Hepatocyte (in vitro differentiated cells): Measurements from ENCODE around the gene MCOLN2.

Experiments used
- EZH2 ChIP-seq: fragments of 200-600 bp; sonication (generic); IDR thresholded peaks from 2 replicates; pipeline ENCODE4 v1.6.1; 2016; ENCODE audit warnings: antibody characterized with exemption, mild to moderate bottlenecking, borderline replicate concordance
- EZH2phosphoT487 ChIP-seq: fragments of 200-600 bp; sonication (generic); IDR thresholded peaks from one replicate; pipeline ENCODE4 v1.6.1; 2018; ENCODE audit warnings: antibody characterized with exemption, mild to moderate bottlenecking, low read depth, moderate library complexity; ENCODE audit not compliant: unreplicated experiment, severe bottlenecking
- TF ChIP-seq, protein P1 (sequence below): fragments of 200-600 bp; sonication (generic); IDR thresholded peaks from 2 replicates; pipeline ENCODE4 v1.5.1; 2016; ENCODE audit warnings: antibody characterized with exemption, mild to moderate bottlenecking; ENCODE audit not compliant: poor library complexity

DNA sequence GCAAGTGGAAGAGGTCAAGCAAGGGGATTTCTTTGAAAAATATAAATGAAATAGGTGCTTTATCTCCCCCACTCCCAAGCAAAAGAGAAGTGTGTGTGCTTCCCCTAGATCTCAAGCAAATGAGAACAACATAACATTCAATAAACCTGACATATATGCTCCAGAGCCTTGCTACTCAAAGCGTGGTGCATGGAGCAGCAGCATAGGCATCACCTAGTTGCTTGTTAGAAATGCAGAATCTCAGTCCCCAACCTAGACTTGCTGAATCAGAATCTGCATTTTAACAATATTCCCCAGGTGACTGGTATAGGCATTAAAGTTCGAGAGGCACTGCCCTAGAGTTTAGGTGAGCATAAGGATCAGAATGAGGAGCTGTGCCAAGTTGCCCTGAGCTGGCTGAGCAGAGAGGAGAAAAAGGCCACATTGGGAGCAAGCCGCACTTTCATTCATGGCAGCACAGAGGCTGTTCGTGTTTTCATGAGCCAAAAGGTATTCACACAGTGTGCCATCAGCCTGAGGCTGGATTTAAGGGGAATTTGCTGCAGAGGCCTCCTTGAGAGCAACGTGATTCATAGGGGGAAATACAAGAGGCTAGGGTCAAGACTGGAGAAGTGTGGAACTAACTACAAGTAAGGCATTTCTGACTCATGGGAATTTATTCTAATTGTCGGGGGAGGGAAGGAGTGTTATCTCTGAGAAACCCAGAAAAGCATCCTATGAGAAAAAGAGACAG, 89.7 kb downstream of the MCOLN2 start:
- TF ChIP-seq, protein P1, sequence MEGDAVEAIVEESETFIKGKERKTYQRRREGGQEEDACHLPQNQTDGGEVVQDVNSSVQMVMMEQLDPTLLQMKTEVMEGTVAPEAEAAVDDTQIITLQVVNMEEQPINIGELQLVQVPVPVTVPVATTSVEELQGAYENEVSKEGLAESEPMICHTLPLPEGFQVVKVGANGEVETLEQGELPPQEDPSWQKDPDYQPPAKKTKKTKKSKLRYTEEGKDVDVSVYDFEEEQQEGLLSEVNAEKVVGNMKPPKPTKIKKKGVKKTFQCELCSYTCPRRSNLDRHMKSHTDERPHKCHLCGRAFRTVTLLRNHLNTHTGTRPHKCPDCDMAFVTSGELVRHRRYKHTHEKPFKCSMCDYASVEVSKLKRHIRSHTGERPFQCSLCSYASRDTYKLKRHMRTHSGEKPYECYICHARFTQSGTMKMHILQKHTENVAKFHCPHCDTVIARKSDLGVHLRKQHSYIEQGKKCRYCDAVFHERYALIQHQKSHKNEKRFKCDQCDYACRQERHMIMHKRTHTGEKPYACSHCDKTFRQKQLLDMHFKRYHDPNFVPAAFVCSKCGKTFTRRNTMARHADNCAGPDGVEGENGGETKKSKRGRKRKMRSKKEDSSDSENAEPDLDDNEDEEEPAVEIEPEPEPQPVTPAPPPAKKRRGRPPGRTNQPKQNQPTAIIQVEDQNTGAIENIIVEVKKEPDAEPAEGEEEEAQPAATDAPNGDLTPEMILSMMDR: no peak
- TF ChIP-seq EZH2: no peak
- TF ChIP-seq EZH2phosphoT487: no peak
